ENCODE data around the gene RETN.

GRCh38 chr19:7687177-7687576, 18.3 kb downstream of the RETN start:
- TF ChIP-seq CTCF (IDR thresholded peaks at IDR 0.05) (no peak), POLR2A (IDR thresholded peaks at IDR 0.05) (no peak)
